Urinary bladder (tissue), 4 donors: Measurements from ENCODE around the gene BNC2. TPM values are rescaled to one million over a fixed set of nuclear protein-coding genes. Genes with fewer than 3 reads are reported as not detected.

ENCODE experiments used
- DNase-seq: peaks from one replicate; pipeline ENCODE4 v3.0.0-alpha.2; 2015; ENCODE audit errors: extremely low spot score
- H3K27ac ChIP-seq: one replicate; pipeline ENCODE4 v1.5.1; 2013; ENCODE audit warnings: low read depth, mild to moderate bottlenecking, moderate library complexity
- H3K36me3 ChIP-seq: one replicate; pipeline ENCODE4 v1.6.1; 2013; ENCODE audit warnings: mild to moderate bottlenecking, moderate library complexity; ENCODE audit not compliant: insufficient read depth
- H3K4me1 ChIP-seq: one replicate; pipeline ENCODE4 v1.6.1; 2013; ENCODE audit warnings: mild to moderate bottlenecking, moderate library complexity; ENCODE audit not compliant: insufficient read depth
- H3K4me3 ChIP-seq: one replicate; pipeline ENCODE4 v1.5.1; 2013; ENCODE audit warnings: low read depth, low read length
- whole genome bisulfite sequencing: extraction: QIAGEN DNeasy Blood & Tissue Kit; methylation state at CpG from one replicate; pipeline ENCODE4 v1.1.7; 2013; 5-methylcytosine and 5-hydroxymethylcytosine counted together
- polyA plus RNA-seq: library from polyadenylated mRNA; stranded (reverse); fragments of 200-250 nt; gene quantifications from one replicate; pipeline ENCODE4 v1.2.3, GENCODE V29; 2013
- total RNA-seq: library from RNA; depleted of rRNA; stranded (reverse); fragments of >200 nt; gene quantifications from one replicate; pipeline ENCODE4 v1.2.3, GENCODE V29; 2014
- donor health status: healthy with polysubstance abuse.
- donor health status: healthy.

BNC2 gene
- total and polyA plus RNA-seq, 2 donors = 10.7 to 69.5 TPM

- no peak overlapping the region for H3K27ac ChIP-seq
- DNase-seq = no peak
- 97% methylated on average over 2 of the region's 2 CpGs for WGBS
- no peaks in the 10 kb centered on the region for H3K4me1 ChIP-seq
- no peak overlapping the region for H3K4me3 ChIP-seq
- no peaks in the 10 kb centered on the region for H3K36me3 ChIP-seq
These were observed 307.0 kb downstream of the BNC2 start for GRCh38 chr9:16563446-16563845.

DNA sequence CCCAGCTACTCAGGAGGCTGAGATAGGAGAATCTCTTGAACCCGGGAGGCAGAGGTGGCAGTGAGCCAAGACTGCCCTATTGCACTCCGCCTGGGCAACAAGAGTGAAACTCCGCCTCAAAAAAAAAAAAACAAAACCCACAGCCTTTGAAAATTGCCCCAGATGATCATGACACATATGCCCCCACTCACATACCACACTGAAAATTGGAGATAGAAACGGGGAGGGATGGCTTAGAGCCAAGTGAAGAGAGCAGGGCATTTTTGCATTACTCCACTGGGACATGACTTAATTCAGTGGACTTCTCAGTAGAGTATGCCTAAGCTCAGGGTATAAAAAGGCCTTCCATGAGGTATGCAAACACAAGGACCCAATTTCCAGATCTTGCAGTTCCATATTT, 309.3 kb downstream of the BNC2 start:
- H3K27ac ChIP-seq = no peak overlapping the region
- WGBS = 77% methylated on average over 4 of the region's 4 CpGs
- no peak for DNase-seq
- no peaks in the 10 kb centered on the region for H3K36me3 ChIP-seq
- no peaks in the 10 kb centered on the region for H3K4me1 ChIP-seq
- no peak overlapping the region for H3K4me3 ChIP-seq

DNA sequence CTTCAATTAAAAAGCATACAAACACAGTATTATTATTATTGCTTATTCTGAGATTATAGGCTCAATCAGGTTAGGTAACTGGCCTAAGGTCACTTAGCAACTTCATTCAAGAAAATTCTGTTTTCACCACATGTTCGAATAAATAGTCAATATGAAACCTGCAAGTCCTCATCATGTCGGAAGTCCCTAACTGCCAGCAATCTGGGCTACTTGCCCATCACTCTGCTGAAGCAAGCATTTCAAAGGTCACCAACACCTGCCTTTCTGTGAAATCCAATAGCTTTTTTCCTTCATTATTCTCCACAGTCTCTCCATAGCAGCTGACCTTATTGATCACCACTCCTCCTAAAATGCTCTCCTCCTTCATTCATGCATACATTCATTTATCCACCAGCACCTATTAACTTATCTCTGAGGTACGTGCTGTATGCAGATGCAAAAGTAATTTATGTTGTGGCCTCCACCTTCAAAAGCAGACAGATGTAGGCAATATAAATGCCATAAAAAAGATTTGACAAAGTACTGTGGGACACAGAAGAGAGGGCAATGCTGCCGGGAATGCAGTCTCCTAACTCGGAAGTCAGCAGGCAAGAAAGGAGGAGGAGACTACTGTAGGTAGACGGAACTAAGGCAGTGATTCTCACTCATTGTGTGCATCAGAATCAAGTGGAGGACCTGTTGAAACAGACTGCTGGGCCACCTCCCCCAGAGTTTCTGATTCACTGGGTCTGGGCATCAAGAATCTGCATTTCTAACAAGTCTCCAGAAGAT, 310.9 kb downstream of the BNC2 start:
- no peak for DNase-seq
- H3K27ac ChIP-seq = no peak overlapping the region
- no peaks in the 10 kb centered on the region for H3K36me3 ChIP-seq
- no peak overlapping the region for H3K4me3 ChIP-seq
- WGBS = 86% methylated on average over 6 of the region's 6 CpGs
- no peaks in the 10 kb centered on the region for H3K4me1 ChIP-seq

DNA sequence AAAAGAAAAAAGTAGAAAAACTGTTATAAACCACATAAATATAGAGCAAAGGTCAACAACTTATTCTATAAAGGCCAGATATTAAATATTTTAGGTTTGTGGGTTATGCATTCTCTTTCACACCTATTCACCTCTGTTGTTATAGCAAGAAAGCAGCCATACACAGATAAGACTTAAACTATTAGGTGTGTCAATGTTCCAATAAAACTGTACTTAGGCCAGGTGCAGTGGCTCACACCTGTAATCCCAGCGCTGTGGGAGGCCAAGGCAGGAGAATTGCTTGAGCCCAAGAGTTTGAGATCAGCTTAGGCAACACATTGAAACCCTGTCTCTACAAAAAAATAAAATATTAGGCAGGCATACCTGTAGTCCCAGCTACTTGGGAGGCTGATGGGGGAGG, 314.7 kb downstream of the BNC2 start:
- Histone ChIP-seq H3K27ac (no peak overlapping the region), H3K4me3 (no peak overlapping the region), H3K4me1 (no peaks in the 10 kb centered on the region), H3K36me3 (no peaks in the 10 kb centered on the region)
- 100% methylated on average over 1 of the region's 1 CpG for WGBS
- DNase-seq = no peak

GRCh38 chr9:16553869-16554540, 316.5 kb downstream of the BNC2 start:
- no peaks in the 10 kb centered on the region for H3K4me1 ChIP-seq
- no peak overlapping the region for H3K27ac ChIP-seq
- no peak for DNase-seq
- H3K36me3 ChIP-seq = no peaks in the 10 kb centered on the region
- H3K4me3 ChIP-seq = no peak overlapping the region
- WGBS = 83% methylated on average over 7 of the region's 7 CpGs

DNA sequence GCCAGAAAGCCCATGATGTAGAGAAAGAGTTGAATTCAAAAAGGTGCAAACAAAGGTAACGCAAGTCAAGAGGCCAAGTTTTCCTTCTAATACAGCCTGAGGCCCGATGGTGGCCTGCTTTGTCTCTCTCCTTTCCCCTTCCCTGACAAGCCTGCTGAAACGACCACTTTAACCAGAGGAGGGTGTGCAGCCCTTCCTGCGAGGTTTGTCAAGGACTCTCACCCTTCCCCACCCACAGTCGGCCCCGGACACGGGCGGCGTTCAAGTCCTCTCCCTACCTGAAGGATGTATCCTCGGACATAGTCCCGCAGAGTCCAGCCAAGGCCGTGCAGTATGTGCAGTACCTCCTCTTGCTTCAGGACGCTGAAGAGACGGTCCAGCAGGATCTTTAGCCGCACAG, 318.2 kb downstream of the BNC2 start:
- Histone ChIP-seq H3K27ac (no peak overlapping the region), H3K4me1 (no peaks in the 10 kb centered on the region), H3K36me3 (no peaks in the 10 kb centered on the region), H3K4me3 (no peak overlapping the region)
- WGBS = 87% methylated on average over 15 of the region's 15 CpGs
- no peak for DNase-seq

DNA sequence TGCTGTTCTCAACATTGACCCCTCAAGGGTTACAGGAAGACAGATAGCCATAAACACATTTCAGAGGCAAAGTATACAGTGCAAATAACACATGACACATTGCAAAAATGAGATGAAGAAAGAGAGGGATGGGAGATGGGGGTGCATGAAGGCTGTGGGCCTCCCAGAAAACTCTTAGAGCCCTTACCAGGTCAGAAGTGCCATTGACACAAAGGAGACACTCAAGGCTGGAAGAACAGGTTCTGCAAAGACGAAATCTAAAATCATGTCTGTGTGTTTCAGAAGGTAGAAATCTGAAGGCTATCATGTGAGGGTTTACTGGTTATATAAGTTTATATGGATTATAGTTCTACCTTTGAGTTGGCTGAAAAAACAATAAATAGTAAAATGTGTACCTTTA, 318.8 kb downstream of the BNC2 start:
- no peak overlapping the region for H3K27ac ChIP-seq
- 93% methylated on average over 1 of the region's 1 CpG for WGBS

DNA sequence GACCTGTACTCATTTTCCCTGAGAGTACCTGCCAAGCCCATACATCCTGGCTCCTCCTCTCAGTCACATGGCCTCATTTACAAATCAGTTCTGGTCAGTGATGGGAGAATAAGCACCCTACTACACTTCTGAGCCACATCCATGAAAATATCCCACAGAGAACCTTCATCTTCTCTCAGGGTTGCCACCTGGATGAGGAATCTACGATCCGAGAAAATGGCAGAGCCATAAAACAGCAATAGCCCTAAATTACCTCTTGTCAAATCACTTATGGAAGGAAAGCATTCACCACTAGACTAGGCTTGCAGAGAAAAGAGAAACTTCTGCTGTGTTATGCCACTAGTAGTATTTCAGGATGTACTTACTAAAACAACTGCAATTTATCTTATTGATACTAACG, 324.8 kb downstream of the BNC2 start:
- 81% methylated on average over 3 of the region's 3 CpGs for WGBS
- H3K4me1 ChIP-seq = no peaks in the 10 kb centered on the region
- no peaks in the 10 kb centered on the region for H3K36me3 ChIP-seq
- no peak for DNase-seq
- H3K4me3 ChIP-seq = no peak overlapping the region
- H3K27ac ChIP-seq = no peak overlapping the region

More for the DNA sequence above, 318.8 kb downstream of the BNC2 start:
- no peaks in the 10 kb centered on the region for H3K4me1 ChIP-seq
- H3K4me3 ChIP-seq = no peak overlapping the region
- DNase-seq = no peak
- no peaks in the 10 kb centered on the region for H3K36me3 ChIP-seq

DNA sequence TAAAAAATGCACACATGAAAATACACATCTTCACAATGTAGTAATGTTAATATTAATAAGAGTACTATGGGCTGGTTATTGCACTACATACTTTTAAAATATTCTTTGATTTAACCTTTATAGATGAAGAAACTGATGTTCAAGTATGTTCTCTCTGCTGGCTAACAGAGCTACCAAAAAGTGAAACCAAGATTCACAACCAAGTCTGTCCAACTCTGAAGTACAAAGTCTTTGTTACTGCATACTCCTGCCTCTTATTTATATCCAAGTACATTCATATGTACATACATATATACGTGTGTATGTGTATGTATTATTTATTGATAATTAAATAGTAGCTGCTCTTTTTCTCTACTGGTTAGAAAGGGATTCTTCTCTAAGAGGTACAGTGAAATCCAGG, 325.6 kb downstream of the BNC2 start:
- 43% methylated on average over 1 of the region's 1 CpG for WGBS
- no peaks in the 10 kb centered on the region for H3K4me1 ChIP-seq
- H3K27ac ChIP-seq = no peak overlapping the region

GRCh38 chr9:16543686-16544085, 326.8 kb downstream of the BNC2 start:
- Histone ChIP-seq H3K36me3 (no peaks in the 10 kb centered on the region), H3K27ac (no peak overlapping the region), H3K4me1 (no peaks in the 10 kb centered on the region), H3K4me3 (no peak overlapping the region)
- no peak for DNase-seq
- WGBS = 51% methylated on average over 3 of the region's 3 CpGs

More for the DNA sequence above, 325.6 kb downstream of the BNC2 start:
- H3K36me3 ChIP-seq = no peaks in the 10 kb centered on the region
- no peak overlapping the region for H3K4me3 ChIP-seq
- DNase-seq = no peak

GRCh38 chr9:16543225-16543624, 327.2 kb downstream of the BNC2 start:
- H3K36me3 ChIP-seq = no peaks in the 10 kb centered on the region
- H3K4me1 ChIP-seq = no peaks in the 10 kb centered on the region
- WGBS = 71% methylated on average over 3 of the region's 3 CpGs
- no peak for DNase-seq
- no peak overlapping the region for H3K27ac ChIP-seq
- no peak overlapping the region for H3K4me3 ChIP-seq

- Histone ChIP-seq H3K4me3 (no peak overlapping the region), H3K36me3 (no peaks in the 10 kb centered on the region), H3K4me1 (no peaks in the 10 kb centered on the region), H3K27ac (no peak overlapping the region)
- DNase-seq = no peak
- WGBS = 49% methylated on average over 1 of the region's 1 CpG
These were observed 328.2 kb downstream of the BNC2 start for GRCh38 chr9:16542290-16542689.

GRCh38 chr9:16540743-16541613, 329.5 kb downstream of the BNC2 start:
- Histone ChIP-seq H3K27ac (no peak overlapping the region), H3K4me3 (no peak overlapping the region), H3K36me3 (no peaks in the 10 kb centered on the region), H3K4me1 (no peaks in the 10 kb centered on the region)
- no peak for DNase-seq
- 68% methylated on average over 7 of the region's 7 CpGs for WGBS
